A549 (cell line): ENCODE measurements around the gene DOC2A. TPM values are rescaled to one million over a fixed set of nuclear protein-coding genes. Genes with fewer than 3 reads are reported as not detected.

Experiments
- ATAC-seq, 2 experiments: fragments of 200-7000 bp in 1 of 2; fragments of >200 bp in 1 of 2; cut with Nextera tagmentation in 1 of 2; cut with Tn5 transposase in 1 of 2; 3 replicates each; pipeline versions ENCODE4 v1.8.0 to v1.9.1; 2018 to 2020; ENCODE audit warnings: mild to moderate bottlenecking in 1 of 2, moderate library complexity in 1 of 2
- CTCF ChIA-PET: fragments of 300-600 bp; sonication (Branson Sonifier 250); formaldehyde crosslinking; extraction: SDS; loops from one replicate; lab custom pipeline; 2021; ENCODE audit warnings: antibody characterized with exemption, inconsistent platforms; lab: Yijun Ruan, JAX
- POLR2A ChIA-PET: fragments of 350-600 bp; formaldehyde crosslinking; extraction: SDS; loops from one replicate; lab custom pipeline; 2021; ENCODE audit warnings: antibody characterized with exemption, inconsistent platforms; lab: Yijun Ruan, JAX
- DNase-seq, 2 experiments: peaks; one replicate each; pipeline versions ENCODE4 v3.0.0 to v3.0.0-alpha.2; 2011 to 2016; ENCODE audit warnings: low read depth in 1 of 2, low spot score in 1 of 2
- FAIRE-seq: peaks from 2 replicates; lab custom pipeline; 2011; peaks lifted over from hg19 to GRCh38; lab: Jason Lieb, UNC
- H3K27ac ChIP-seq, 2 experiments: fragments of >200 bp; sonication (Bioruptor Twin); formaldehyde crosslinking; 3 replicates each; pipeline ENCODE4 v1.5.1; 2016 to 2017
- H3K4me1 ChIP-seq: fragments of >200 bp; sonication (Bioruptor Twin); formaldehyde crosslinking; 3 replicates; pipeline ENCODE4 v1.6.1; 2016
- H3K4me2 ChIP-seq: fragments of >200 bp; sonication (Bioruptor Twin); formaldehyde crosslinking; 3 replicates; pipeline ENCODE4 v1.6.1; 2016
- H3K4me3 ChIP-seq: fragments of >200 bp; sonication (Bioruptor Twin); formaldehyde crosslinking; 3 replicates; pipeline ENCODE4 v1.5.1; 2016
- H3K9me3 ChIP-seq: fragments of >200 bp; sonication (Bioruptor Twin); formaldehyde crosslinking; 3 replicates; pipeline ENCODE4 v1.6.1; 2016
- CTCF ChIP-seq: fragments of >200 bp; sonication (Bioruptor Twin); formaldehyde crosslinking; IDR thresholded peaks from 3 replicates; pipeline ENCODE4 v1.5.1; 2016
- FOSB ChIP-seq: fragments of 250-450 bp; sonication (Bioruptor Pico); IDR thresholded peaks from 2 replicates; pipeline ENCODE4 v1.5.0; 2020; ENCODE audit warnings: mild to moderate bottlenecking, moderate library complexity
- FOSL2 ChIP-seq, 2 experiments: fragments of 450-650 bp in 1 of 2; fragments of >200 bp in 1 of 2; sonication (Bioruptor Twin) in 1 of 2; formaldehyde crosslinking; IDR thresholded peaks; 2 replicates each; pipeline versions ENCODE4 v1.5.0 to v1.6.1; 2016 to 2020; ENCODE audit warnings: mild to moderate bottlenecking in 1 of 2, moderate library complexity in 1 of 2
- HDAC2 ChIP-seq: fragments of 200-600 bp; sonication (generic); IDR thresholded peaks from 2 replicates; pipeline ENCODE4 v1.6.1; 2016
- HEYL ChIP-seq: fragments of 250-450 bp; sonication (Bioruptor Pico); IDR thresholded peaks from 2 replicates; pipeline ENCODE4 v1.8.0; 2021; ENCODE audit warnings: mild to moderate bottlenecking, moderate library complexity
- JUN ChIP-seq, 2 experiments: fragments of >200 bp; sonication (Bioruptor Twin); formaldehyde crosslinking; IDR thresholded peaks; 2 replicates in 1 of 2; 3 replicates in 1 of 2; pipeline ENCODE4 v1.6.1; 2016 to 2017
- MAZ ChIP-seq: fragments of 150-350 bp; IDR thresholded peaks from 2 replicates; pipeline ENCODE4 v1.6.1; 2014; ENCODE audit warnings: antibody characterized with exemption, low read depth, low read length, borderline replicate concordance
- PHF8 ChIP-seq: fragments of 200-600 bp; sonication (generic); IDR thresholded peaks from 2 replicates; pipeline ENCODE4 v1.6.1; 2016; ENCODE audit warnings: low read depth, mild to moderate bottlenecking, antibody characterized with exemption, moderate library complexity, borderline replicate concordance
- POLR2AphosphoS2 ChIP-seq: conservative IDR thresholded peaks from 2 replicates; pipeline ENCODE4 v1.6.1; 2012; ENCODE audit warnings: low read length, improper control_type of control experiment, inconsistent platforms
- RCOR1 ChIP-seq: fragments of 150-350 bp; IDR thresholded peaks from 2 replicates; pipeline ENCODE4 v1.6.1; 2014; ENCODE audit warnings: antibody characterized with exemption, low read length, low read depth
- ZFP36 ChIP-seq: fragments of 450-650 bp; IDR thresholded peaks from 2 replicates; pipeline ENCODE4 v1.6.1; 2014; ENCODE audit warnings: borderline replicate concordance; ENCODE audit not compliant: partially characterized antibody
- WGBS: methylation state at CpG from one replicate; pipeline ENCODE4 v1.1.6; 2017; ENCODE audit errors: missing lambda C conversion rate; 5-methylcytosine and 5-hydroxymethylcytosine counted together
- polyA plus RNA-seq, 4 experiments: library from polyadenylated mRNA; depleted of rRNA in 3 of 4; stranded (reverse); fragments of >200 nt; fragmentation: RNase III in 1 of 4; extraction: RNeasy Plus Mini Kit Qiagen cat#74134 plus additional on column Dnase treatment in 1 of 4; gene quantifications; 2 replicates in 3 of 4; 3 replicates in 1 of 4; pipeline ENCODE4 v1.2.3, GENCODE V29; 2011 to 2017
- TF ChIP-seq, protein P1 (sequence below): fragments of 200-600 bp; sonication (generic); IDR thresholded peaks from 2 replicates; pipeline ENCODE4 v1.6.1; 2016; ENCODE audit warnings: antibody characterized with exemption, mild to moderate bottlenecking, moderate library complexity
- TF ChIP-seq, protein P2 (sequence below): fragments of 250-450 bp; sonication (Bioruptor Pico); IDR thresholded peaks from 2 replicates; pipeline ENCODE4 v1.5.0; 2020; ENCODE audit warnings: low read depth, mild to moderate bottlenecking, moderate library complexity

DOC2A gene
- polyA plus RNA-seq, 2 of the 4 experiments (the other 2 are of a cell fraction), result 2.5 to 5.5 TPM

- no peak for TF ChIP-seq CTCF
- TF ChIP-seq POLR2AphosphoS2, result no peak
- no peak for TF ChIP-seq FOSL2 (IDR thresholded peaks at IDR 0.05)
- no peak for TF ChIP-seq FOSL2 (CRISPR knock-in tag; IDR thresholded peaks at IDR 0.05)
- TF ChIP-seq HDAC2, result no peak
- TF ChIP-seq PHF8, result no peak
- TF ChIP-seq HEYL, result no peak
- TF ChIP-seq, protein P1, sequence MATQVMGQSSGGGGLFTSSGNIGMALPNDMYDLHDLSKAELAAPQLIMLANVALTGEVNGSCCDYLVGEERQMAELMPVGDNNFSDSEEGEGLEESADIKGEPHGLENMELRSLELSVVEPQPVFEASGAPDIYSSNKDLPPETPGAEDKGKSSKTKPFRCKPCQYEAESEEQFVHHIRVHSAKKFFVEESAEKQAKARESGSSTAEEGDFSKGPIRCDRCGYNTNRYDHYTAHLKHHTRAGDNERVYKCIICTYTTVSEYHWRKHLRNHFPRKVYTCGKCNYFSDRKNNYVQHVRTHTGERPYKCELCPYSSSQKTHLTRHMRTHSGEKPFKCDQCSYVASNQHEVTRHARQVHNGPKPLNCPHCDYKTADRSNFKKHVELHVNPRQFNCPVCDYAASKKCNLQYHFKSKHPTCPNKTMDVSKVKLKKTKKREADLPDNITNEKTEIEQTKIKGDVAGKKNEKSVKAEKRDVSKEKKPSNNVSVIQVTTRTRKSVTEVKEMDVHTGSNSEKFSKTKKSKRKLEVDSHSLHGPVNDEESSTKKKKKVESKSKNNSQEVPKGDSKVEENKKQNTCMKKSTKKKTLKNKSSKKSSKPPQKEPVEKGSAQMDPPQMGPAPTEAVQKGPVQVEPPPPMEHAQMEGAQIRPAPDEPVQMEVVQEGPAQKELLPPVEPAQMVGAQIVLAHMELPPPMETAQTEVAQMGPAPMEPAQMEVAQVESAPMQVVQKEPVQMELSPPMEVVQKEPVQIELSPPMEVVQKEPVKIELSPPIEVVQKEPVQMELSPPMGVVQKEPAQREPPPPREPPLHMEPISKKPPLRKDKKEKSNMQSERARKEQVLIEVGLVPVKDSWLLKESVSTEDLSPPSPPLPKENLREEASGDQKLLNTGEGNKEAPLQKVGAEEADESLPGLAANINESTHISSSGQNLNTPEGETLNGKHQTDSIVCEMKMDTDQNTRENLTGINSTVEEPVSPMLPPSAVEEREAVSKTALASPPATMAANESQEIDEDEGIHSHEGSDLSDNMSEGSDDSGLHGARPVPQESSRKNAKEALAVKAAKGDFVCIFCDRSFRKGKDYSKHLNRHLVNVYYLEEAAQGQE, result no peak
- TF ChIP-seq RCOR1, result no peak
- TF ChIP-seq ZFP36, result no peak
- TF ChIP-seq, protein P2, sequence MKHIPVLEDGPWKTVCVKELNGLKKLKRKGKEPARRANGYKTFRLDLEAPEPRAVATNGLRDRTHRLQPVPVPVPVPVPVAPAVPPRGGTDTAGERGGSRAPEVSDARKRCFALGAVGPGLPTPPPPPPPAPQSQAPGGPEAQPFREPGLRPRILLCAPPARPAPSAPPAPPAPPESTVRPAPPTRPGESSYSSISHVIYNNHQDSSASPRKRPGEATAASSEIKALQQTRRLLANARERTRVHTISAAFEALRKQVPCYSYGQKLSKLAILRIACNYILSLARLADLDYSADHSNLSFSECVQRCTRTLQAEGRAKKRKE (CRISPR knock-in tag), result no peak
- no peak for TF ChIP-seq JUN (IDR thresholded peaks at IDR 0.05)
- no peak for TF ChIP-seq FOSB
- TF ChIP-seq MAZ, result no peak
- DNase-seq (no peak), ATAC-seq (no peak), FAIRE-seq (no peak)
- no peaks in the 10 kb centered on the region for H3K9me3 ChIP-seq
- WGBS, result 91% methylated on average over 5 of the region's 5 CpGs
- no peak overlapping the region for H3K4me3 ChIP-seq
- H3K4me2 ChIP-seq, result no peak overlapping the region
- CTCF ChIA-PET, result interaction anchor here (0.6 to 1.6 kb wide), 2 partner anchors 15 to 73 kb away, joined by 3 to 7 read pairs; no protein-coding TSS in a partner anchor
- no peak overlapping the region for H3K27ac ChIP-seq
- peaks cover 12% of the 10 kb centered on the region; the same call in 1 of the 3 replicates for H3K4me1 ChIP-seq
- POLR2A ChIA-PET, result interaction anchor here (1.7 kb wide), 1 partner anchor 14 kb away, joined by 8 read pairs; no protein-coding TSS in a partner anchor
These were observed 52.1 kb downstream of the DOC2A start for GRCh38 chr16:29958756-29959155.

Other genes starting within 250 kb of the DOC2A start
- gene ZG16, start 232.8 kb downstream of the DOC2A start, polyA plus RNA-seq (2011; rRNA removed), result not detected in 2 replicates
- gene ZG16, start 232.8 kb downstream of the DOC2A start, polyA plus RNA-seq (2017; fragmentation: RNase III; extraction: RNeasy Plus Mini Kit Qiagen cat#74134 plus additional on column Dnase treatment), result not detected in 3 replicates
- 64.3 and 85.9 TPM in 2 replicates for gene KIF22, start 220.3 kb downstream of the DOC2A start, polyA plus RNA-seq (2011; rRNA removed)
- gene KIF22, start 220.3 kb downstream of the DOC2A start, polyA plus RNA-seq (2017; fragmentation: RNase III; extraction: RNeasy Plus Mini Kit Qiagen cat#74134 plus additional on column Dnase treatment), result 70.0 to 73.7 TPM (median 72.6 TPM) in 3 replicates
- gene MAZ, start 204.5 kb downstream of the DOC2A start, polyA plus RNA-seq (2011; rRNA removed), result 79.6 and 99.7 TPM in 2 replicates
- gene MAZ, start 204.5 kb downstream of the DOC2A start, polyA plus RNA-seq (2017; fragmentation: RNase III; extraction: RNeasy Plus Mini Kit Qiagen cat#74134 plus additional on column Dnase treatment), result 216 to 231 TPM (median 221 TPM) in 3 replicates
- gene PRRT2, start 198.8 kb downstream of the DOC2A start, polyA plus RNA-seq (2011; rRNA removed), result 0.25 and 0.34 TPM in 2 replicates
- gene PRRT2, start 198.8 kb downstream of the DOC2A start, polyA plus RNA-seq (2017; fragmentation: RNase III; extraction: RNeasy Plus Mini Kit Qiagen cat#74134 plus additional on column Dnase treatment), result 0.34 to 0.55 TPM (median 0.44 TPM) in 3 replicates
- 18.9 and 26.7 TPM in 2 replicates for gene PAGR1, start 194.9 kb downstream of the DOC2A start, polyA plus RNA-seq (2011; rRNA removed)
- 41.0 to 44.5 TPM (median 43.1 TPM) in 3 replicates for gene PAGR1, start 194.9 kb downstream of the DOC2A start, polyA plus RNA-seq (2017; fragmentation: RNase III; extraction: RNeasy Plus Mini Kit Qiagen cat#74134 plus additional on column Dnase treatment)
- 73.3 and 87.7 TPM in 2 replicates for gene MVP, start 190.6 kb downstream of the DOC2A start, polyA plus RNA-seq (2011; rRNA removed)
- 86.2 to 109 TPM (median 106 TPM) in 3 replicates for gene MVP, start 190.6 kb downstream of the DOC2A start, polyA plus RNA-seq (2017; fragmentation: RNase III; extraction: RNeasy Plus Mini Kit Qiagen cat#74134 plus additional on column Dnase treatment)
- 64.0 and 84.3 TPM in 2 replicates for gene CDIPT, start 147.8 kb downstream of the DOC2A start, polyA plus RNA-seq (2011; rRNA removed)
- gene CDIPT, start 147.8 kb downstream of the DOC2A start, polyA plus RNA-seq (2017; fragmentation: RNase III; extraction: RNeasy Plus Mini Kit Qiagen cat#74134 plus additional on column Dnase treatment), result 60.3 to 72.1 TPM (median 71.2 TPM) in 3 replicates
- gene SEZ6L2, start 111.5 kb downstream of the DOC2A start, polyA plus RNA-seq (2011; rRNA removed), result 4.3 and 5.1 TPM in 2 replicates
- gene SEZ6L2, start 111.5 kb downstream of the DOC2A start, polyA plus RNA-seq (2017; fragmentation: RNase III; extraction: RNeasy Plus Mini Kit Qiagen cat#74134 plus additional on column Dnase treatment), result 9.0 to 12.6 TPM (median 11.4 TPM) in 3 replicates
- 3.7 and 4.6 TPM in 2 replicates for gene ASPHD1, start 110.5 kb downstream of the DOC2A start, polyA plus RNA-seq (2011; rRNA removed)
- gene ASPHD1, start 110.5 kb downstream of the DOC2A start, polyA plus RNA-seq (2017; fragmentation: RNase III; extraction: RNeasy Plus Mini Kit Qiagen cat#74134 plus additional on column Dnase treatment), result 20.6 to 22.2 TPM (median 21.6 TPM) in 3 replicates
- 14.6 and 15.3 TPM in 2 replicates for gene KCTD13, start 84.8 kb downstream of the DOC2A start, polyA plus RNA-seq (2011; rRNA removed)
- 11.9 to 13.3 TPM (median 12.7 TPM) in 3 replicates for gene KCTD13, start 84.8 kb downstream of the DOC2A start, polyA plus RNA-seq (2017; fragmentation: RNase III; extraction: RNeasy Plus Mini Kit Qiagen cat#74134 plus additional on column Dnase treatment)
- gene TMEM219, start 48.9 kb downstream of the DOC2A start, polyA plus RNA-seq (2011; rRNA removed), result 65.1 and 82.5 TPM in 2 replicates
- gene TMEM219, start 48.9 kb downstream of the DOC2A start, polyA plus RNA-seq (2017; fragmentation: RNase III; extraction: RNeasy Plus Mini Kit Qiagen cat#74134 plus additional on column Dnase treatment), result 68.1 to 77.2 TPM (median 74.4 TPM) in 3 replicates
- gene TAOK2, start 37.2 kb downstream of the DOC2A start, polyA plus RNA-seq (2011; rRNA removed), result 13.7 TPM in 2 replicates
- gene TAOK2, start 37.2 kb downstream of the DOC2A start, polyA plus RNA-seq (2017; fragmentation: RNase III; extraction: RNeasy Plus Mini Kit Qiagen cat#74134 plus additional on column Dnase treatment), result 28.2 to 30.8 TPM (median 30.7 TPM) in 3 replicates
- 11.5 and 13.5 TPM in 2 replicates for gene HIRIP3, start 15.4 kb downstream of the DOC2A start, polyA plus RNA-seq (2011; rRNA removed)
- 16.7 to 19.5 TPM (median 17.0 TPM) in 3 replicates for gene HIRIP3, start 15.4 kb downstream of the DOC2A start, polyA plus RNA-seq (2017; fragmentation: RNase III; extraction: RNeasy Plus Mini Kit Qiagen cat#74134 plus additional on column Dnase treatment)
- gene INO80E, start 14.8 kb downstream of the DOC2A start, polyA plus RNA-seq (2011; rRNA removed), result 33.1 and 41.3 TPM in 2 replicates
- gene INO80E, start 14.8 kb downstream of the DOC2A start, polyA plus RNA-seq (2017; fragmentation: RNase III; extraction: RNeasy Plus Mini Kit Qiagen cat#74134 plus additional on column Dnase treatment), result 85.4 to 94.2 TPM (median 89.0 TPM) in 3 replicates
- not detected in 2 replicates for gene C16orf92, start 12.2 kb upstream of the DOC2A start, polyA plus RNA-seq (2011; rRNA removed)
- not detected in 3 replicates for gene C16orf92, start 12.2 kb upstream of the DOC2A start, polyA plus RNA-seq (2017; fragmentation: RNase III; extraction: RNeasy Plus Mini Kit Qiagen cat#74134 plus additional on column Dnase treatment)
- gene TLCD3B, start 20.2 kb upstream of the DOC2A start, polyA plus RNA-seq (2011; rRNA removed), result 0.16 and 0.30 TPM in 2 replicates
- gene TLCD3B, start 20.2 kb upstream of the DOC2A start, polyA plus RNA-seq (2017; fragmentation: RNase III; extraction: RNeasy Plus Mini Kit Qiagen cat#74134 plus additional on column Dnase treatment), result 0.35 to 0.71 TPM (median 0.68 TPM) in 3 replicates
- 741 and 761 TPM in 2 replicates for gene ALDOA, start 54.7 kb upstream of the DOC2A start, polyA plus RNA-seq (2011; rRNA removed)
- 1,254 to 1,331 TPM (median 1,286 TPM) in 3 replicates for gene ALDOA, start 54.7 kb upstream of the DOC2A start, polyA plus RNA-seq (2017; fragmentation: RNase III; extraction: RNeasy Plus Mini Kit Qiagen cat#74134 plus additional on column Dnase treatment)
- gene PPP4C, start 65.0 kb upstream of the DOC2A start, polyA plus RNA-seq (2011; rRNA removed), result 102 and 117 TPM in 2 replicates
- gene PPP4C, start 65.0 kb upstream of the DOC2A start, polyA plus RNA-seq (2017; fragmentation: RNase III; extraction: RNeasy Plus Mini Kit Qiagen cat#74134 plus additional on column Dnase treatment), result 107 to 117 TPM (median 115 TPM) in 3 replicates
- 0.11 and 0.14 TPM in 2 replicates for gene TBX6, start 80.9 kb upstream of the DOC2A start, polyA plus RNA-seq (2011; rRNA removed)
- gene TBX6, start 80.9 kb upstream of the DOC2A start, polyA plus RNA-seq (2017; fragmentation: RNase III; extraction: RNeasy Plus Mini Kit Qiagen cat#74134 plus additional on column Dnase treatment), result 0.26 to 0.63 TPM (median 0.62 TPM) in 3 replicates
- gene YPEL3, start 85.2 kb upstream of the DOC2A start, polyA plus RNA-seq (2011; rRNA removed), result 4.5 and 5.5 TPM in 2 replicates
- 6.1 to 8.3 TPM (median 8.1 TPM) in 3 replicates for gene YPEL3, start 85.2 kb upstream of the DOC2A start, polyA plus RNA-seq (2017; fragmentation: RNase III; extraction: RNeasy Plus Mini Kit Qiagen cat#74134 plus additional on column Dnase treatment)
- gene GDPD3, start 102.5 kb upstream of the DOC2A start, polyA plus RNA-seq (2011; rRNA removed), result 0.58 and 1.1 TPM in 2 replicates
- 1.3 to 2.4 TPM (median 1.8 TPM) in 3 replicates for gene GDPD3, start 102.5 kb upstream of the DOC2A start, polyA plus RNA-seq (2017; fragmentation: RNase III; extraction: RNeasy Plus Mini Kit Qiagen cat#74134 plus additional on column Dnase treatment)
- 26.1 and 27.2 TPM in 2 replicates for gene MAPK3, start 112.2 kb upstream of the DOC2A start, polyA plus RNA-seq (2011; rRNA removed)
- gene MAPK3, start 112.2 kb upstream of the DOC2A start, polyA plus RNA-seq (2017; fragmentation: RNase III; extraction: RNeasy Plus Mini Kit Qiagen cat#74134 plus additional on column Dnase treatment), result 34.7 to 46.0 TPM (median 45.0 TPM) in 3 replicates
- gene CORO1A, start 172.6 kb upstream of the DOC2A start, polyA plus RNA-seq (2011; rRNA removed), result 0.82 and 0.83 TPM in 2 replicates
- 4.1 to 5.9 TPM (median 5.3 TPM) in 3 replicates for gene CORO1A, start 172.6 kb upstream of the DOC2A start, polyA plus RNA-seq (2017; fragmentation: RNase III; extraction: RNeasy Plus Mini Kit Qiagen cat#74134 plus additional on column Dnase treatment)
- gene BOLA2B, start 182.6 kb upstream of the DOC2A start, polyA plus RNA-seq (2011; rRNA removed), result 43.9 and 53.8 TPM in 2 replicates
- 236 to 258 TPM (median 244 TPM) in 3 replicates for gene BOLA2B, start 182.6 kb upstream of the DOC2A start, polyA plus RNA-seq (2017; fragmentation: RNase III; extraction: RNeasy Plus Mini Kit Qiagen cat#74134 plus additional on column Dnase treatment)
- 3.5 and 17.5 TPM in 2 replicates for gene SLX1A, start 182.8 kb upstream of the DOC2A start, polyA plus RNA-seq (2011; rRNA removed)
- gene SLX1A, start 182.8 kb upstream of the DOC2A start, polyA plus RNA-seq (2017; fragmentation: RNase III; extraction: RNeasy Plus Mini Kit Qiagen cat#74134 plus additional on column Dnase treatment), result 28.0 to 32.2 TPM (median 28.4 TPM) in 3 replicates
- gene SULT1A3, start 188.2 kb upstream of the DOC2A start, polyA plus RNA-seq (2011; rRNA removed), result 8.0 and 11.5 TPM in 2 replicates
- gene SULT1A3, start 188.2 kb upstream of the DOC2A start, polyA plus RNA-seq (2017; fragmentation: RNase III; extraction: RNeasy Plus Mini Kit Qiagen cat#74134 plus additional on column Dnase treatment), result 7.9 to 8.8 TPM (median 8.3 TPM) in 3 replicates
- gene NPIPB13, start 237.5 kb upstream of the DOC2A start, polyA plus RNA-seq (2011; rRNA removed), result 0.98 and 1.7 TPM in 2 replicates
- gene NPIPB13, start 237.5 kb upstream of the DOC2A start, polyA plus RNA-seq (2017; fragmentation: RNase III; extraction: RNeasy Plus Mini Kit Qiagen cat#74134 plus additional on column Dnase treatment), result 1.00 to 1.5 TPM (median 1.1 TPM) in 3 replicates